Fibroblast of the aortic adventitia (primary cell): ENCODE data around the gene TMEM52B. TPM values are rescaled to one million over a fixed set of nuclear protein-coding genes. Genes with fewer than 3 reads are reported as not detected.
A peak's percentile ranks its signal among the peaks of the same experiment; 100 is the strongest.
"Not testable (repeated sequence)": the region's sequence is repeated elsewhere in the genome, so short reads cannot be mapped to it uniquely, and the experiment has no call there.

Experiments
- DNase-seq: peaks from one replicate; pipeline ENCODE4 v3.0.0-alpha.2; 2010; ENCODE audit warnings: low read depth
- H3K4me3 ChIP-seq: 2 replicates; pipeline ENCODE4 v1.5.1; 2011; ENCODE audit warnings: low read depth, mild to moderate bottlenecking, control low read depth, low read length, moderate library complexity
- CTCF ChIP-seq: IDR thresholded peaks from 2 replicates; pipeline ENCODE4 v1.5.1; 2011; ENCODE audit warnings: mild to moderate bottlenecking, low read length, control low read depth, inconsistent platforms; ENCODE audit not compliant: insufficient read depth
- total RNA-seq: library from RNA; depleted of rRNA; stranded (reverse); fragments of >200 nt; gene quantifications from 2 replicates; pipeline ENCODE4 v1.2.3, GENCODE V29; 2012; ENCODE audit warnings: low replicate concordance

The TMEM52B gene
- total RNA-seq, 1 donor, result under 0.01 TPM

DNA sequence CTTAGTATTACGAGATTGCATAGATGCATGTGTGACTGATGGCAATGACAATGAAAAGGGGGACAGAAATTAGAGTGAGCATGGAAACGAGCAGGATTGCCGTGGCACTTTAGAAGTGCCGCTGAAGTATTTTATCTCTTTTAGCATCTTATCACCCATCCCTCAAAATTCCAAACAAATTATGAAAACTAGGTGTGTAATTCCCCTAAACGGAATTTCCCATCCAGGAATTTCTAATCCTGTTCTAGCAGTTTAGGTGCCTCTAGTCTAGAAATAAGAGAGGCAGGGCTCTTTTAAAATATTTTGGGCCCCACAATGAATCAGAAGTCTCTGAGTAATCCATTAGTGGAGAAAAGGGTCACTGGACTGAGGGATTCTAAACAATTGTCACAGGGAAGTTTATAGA, 947 bp downstream of the TMEM52B start:
- DNase-seq, result no peak
- no peak for TF ChIP-seq CTCF
- H3K4me3 ChIP-seq, result no peak overlapping the region

- no peak for TF ChIP-seq CTCF
- no peak overlapping the region for H3K4me3 ChIP-seq
- DNase-seq, result peak; percentile 16
Observed at GRCh38 chr12:10182354-10183049, 3.7 kb downstream of the TMEM52B start.

DNA sequence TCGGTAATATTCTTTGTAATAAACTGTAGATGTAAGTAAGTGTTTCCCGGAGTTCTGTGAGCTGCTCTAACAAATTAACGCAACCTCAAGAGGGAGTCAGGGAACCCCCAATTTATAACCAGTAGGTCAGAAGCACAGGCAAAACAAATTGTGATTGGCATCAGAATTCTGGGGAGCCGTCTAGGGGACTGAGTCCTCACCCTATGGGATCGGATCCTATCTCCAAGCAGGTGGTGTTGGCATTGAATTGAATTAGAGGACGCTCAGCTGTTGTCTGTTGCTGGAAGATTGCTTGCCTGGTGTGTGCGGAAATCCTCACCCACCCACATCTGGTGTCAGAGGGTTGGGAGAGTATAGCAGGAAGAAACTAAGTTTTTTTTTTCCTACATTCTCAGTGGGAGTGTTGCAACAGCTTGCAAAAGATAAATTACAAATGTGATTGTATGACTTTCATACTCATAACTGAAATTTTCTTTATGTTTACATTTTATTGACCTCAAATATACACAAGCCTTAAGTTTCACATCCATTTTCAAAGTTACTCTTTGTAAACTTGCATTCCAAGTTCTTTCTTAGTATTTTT, 5.5 kb downstream of the TMEM52B start:
- DNase-seq, result peak; percentile 28
- no peak overlapping the region for H3K4me3 ChIP-seq
- no peak for TF ChIP-seq CTCF

DNA sequence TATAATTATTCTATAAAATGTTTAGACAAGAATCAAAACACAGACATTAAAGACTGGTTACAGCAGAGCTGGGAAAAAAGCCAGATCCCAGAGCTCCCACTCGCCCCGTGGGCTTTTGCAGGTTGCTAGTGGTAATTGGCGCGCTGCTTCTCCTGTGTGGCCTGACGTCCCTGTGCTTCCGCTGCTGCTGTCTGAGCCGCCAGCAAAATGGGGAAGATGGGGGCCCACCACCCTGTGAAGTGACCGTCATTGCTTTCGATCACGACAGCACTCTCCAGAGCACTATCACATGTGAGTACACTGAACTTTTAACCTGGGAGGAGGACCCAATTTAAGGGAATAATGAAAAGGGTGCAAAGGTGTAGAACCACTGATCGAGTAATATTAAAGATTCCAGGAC, 7.5 kb downstream of the TMEM52B start:
- no peak for TF ChIP-seq CTCF
- no peak for DNase-seq
- H3K4me3 ChIP-seq, result no peak overlapping the region

GRCh38 chr12:10186958-10187357, 8.1 kb downstream of the TMEM52B start:
- not testable (repeated sequence) for DNase-seq, H3K4me3 ChIP-seq

DNA sequence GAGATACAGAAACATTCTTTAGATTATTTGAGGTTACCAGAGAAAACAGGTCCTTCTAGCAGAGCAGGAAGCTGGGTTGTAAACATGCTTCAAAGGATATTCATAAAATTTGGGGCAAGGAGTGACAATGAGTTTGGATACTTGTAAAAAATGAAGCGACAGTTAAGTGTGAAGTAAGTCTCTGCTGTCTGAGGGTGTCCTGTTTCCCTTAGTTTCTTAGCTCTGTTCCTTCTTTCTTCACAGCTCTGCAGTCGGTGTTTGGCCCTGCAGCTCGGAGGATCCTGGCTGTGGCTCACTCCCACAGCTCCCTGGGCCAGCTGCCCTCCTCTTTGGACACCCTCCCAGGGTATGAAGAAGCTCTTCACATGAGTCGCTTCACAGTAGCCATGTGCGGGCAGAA, 10.8 kb downstream of the TMEM52B start:
- H3K4me3 ChIP-seq, result no peak overlapping the region
- no peak for TF ChIP-seq CTCF
- peak; percentile 15 for DNase-seq

- peak; percentile 85 for TF ChIP-seq CTCF
- H3K4me3 ChIP-seq, result no peak overlapping the region
- peak; percentile 64 for DNase-seq
Observed at GRCh38 chr12:10190558-10191388, 11.9 kb downstream of the TMEM52B start.
